OCI-LY3 (cell line): ENCODE data around the gene NDUFAF7.

ENCODE experiments used
- H2AFZ ChIP-seq: fragments of 200-600, 300-600 bp; shearing (Covaris generic); 2 replicates; pipeline ENCODE4 v1.6.0; 2014; ENCODE audit warnings: antibody characterized with exemption, low read depth, low read length
- H3K27ac ChIP-seq: fragments of 200-600, 300-600 bp; sonication (generic); 2 replicates; pipeline ENCODE4 v1.5.1; 2014; ENCODE audit warnings: mild to moderate bottlenecking, low read length, moderate library complexity, mixed read lengths
- H3K27me3 ChIP-seq: fragments of 200-600, 300-600 bp; sonication (generic); 2 replicates; pipeline ENCODE4 v1.6.1; 2014; ENCODE audit warnings: low read depth, low read length, mixed read lengths
- H3K36me3 ChIP-seq: fragments of 200-600, 300-600 bp; sonication (generic); replicated peaks from 2 replicates; pipeline ENCODE3; 2014; ENCODE audit warnings: low read depth, low read length, mixed read lengths
- H3K4me1 ChIP-seq: fragments of 300-600, 200-600 bp; sonication (generic); 2 replicates; pipeline ENCODE4 v1.6.1; 2014; ENCODE audit warnings: low read length, mixed read lengths
- H3K4me2 ChIP-seq: fragments of 200-600, 300-600 bp; sonication (generic); 2 replicates; pipeline ENCODE4 v1.6.1; 2014; ENCODE audit warnings: low read length, mixed read lengths
- H3K4me3 ChIP-seq: fragments of 300-600, 200-600 bp; sonication (generic); 2 replicates; pipeline ENCODE4 v1.5.1; 2014; ENCODE audit warnings: antibody characterized with exemption, mild to moderate bottlenecking, low read length, moderate library complexity
- H3K79me2 ChIP-seq: fragments of 300-600, 200-600 bp; shearing (Covaris generic); 2 replicates; pipeline ENCODE4 v1.6.1; 2014; ENCODE audit warnings: mild to moderate bottlenecking, low read length, mixed read lengths
- H3K9ac ChIP-seq: fragments of 300-600, 200-600 bp; shearing (Covaris generic); 2 replicates; pipeline ENCODE4 v1.6.0; 2014; ENCODE audit warnings: mild to moderate bottlenecking, low read length, moderate library complexity
- H3K9me3 ChIP-seq: fragments of 200-600, 300-600 bp; shearing (Covaris generic); 2 replicates; pipeline ENCODE4 v1.6.1; 2014; ENCODE audit warnings: low read length, mixed read lengths; ENCODE audit not compliant: insufficient read depth
- H4K20me1 ChIP-seq: fragments of 200-600, 300-600 bp; sonication (generic); 2 replicates; pipeline ENCODE4 v1.6.1; 2016; ENCODE audit warnings: low read length, mixed read lengths; ENCODE audit not compliant: insufficient read depth
- CTCF ChIP-seq: fragments of 200-600, 300-600 bp; sonication (generic); IDR thresholded peaks from 2 replicates; pipeline ENCODE4 v1.5.1; 2014; ENCODE audit warnings: antibody characterized with exemption, low read length, low read depth
- EZH2phosphoT487 ChIP-seq: fragments of 200-600 bp; shearing (Covaris generic); IDR thresholded peaks from 2 replicates; pipeline ENCODE4 v1.6.1; 2018; ENCODE audit warnings: antibody characterized with exemption, mixed run types, low read depth

The NDUFAF7 gene

GRCh38 chr2:37250869-37251740, 19.6 kb downstream of the NDUFAF7 start:
- Histone ChIP-seq H3K4me1 (no peaks in the 10 kb centered on the region), H3K9ac (no peak overlapping the region), H3K27me3 (no peaks in the 10 kb centered on the region), H3K79me2 (no peaks in the 10 kb centered on the region), H3K9me3 (no peaks in the 10 kb centered on the region), H3K36me3 (peaks cover 76% of the 10 kb centered on the region), H3K27ac (no peak overlapping the region), H3K4me3 (no peak overlapping the region), H2AFZ (no peak overlapping the region), H3K4me2 (no peak overlapping the region), H4K20me1 (no peaks in the 10 kb centered on the region)
- TF ChIP-seq EZH2phosphoT487 = no peak
- TF ChIP-seq CTCF = no peak

DNA sequence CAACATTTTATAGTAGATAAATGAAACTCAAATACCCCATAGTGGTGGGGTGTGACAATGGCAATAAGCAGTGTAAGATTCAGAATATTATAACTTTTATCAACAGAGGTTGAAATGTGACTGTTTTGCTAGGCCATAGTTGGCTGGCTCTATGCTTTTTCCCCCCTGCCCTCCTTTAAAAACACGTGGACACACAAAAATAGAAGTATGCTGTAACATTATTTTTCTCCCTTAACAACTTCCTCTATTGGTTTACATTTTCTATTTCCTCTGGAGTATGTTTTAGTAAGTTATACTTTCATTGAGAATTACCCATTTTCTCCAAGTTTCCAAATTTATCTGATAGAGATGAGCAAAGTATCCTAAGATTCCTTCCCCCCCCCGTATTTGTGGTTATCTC, 31.1 kb downstream of the NDUFAF7 start:
- H3K36me3 ChIP-seq = peaks cover 35% of the 10 kb centered on the region
- no peaks in the 10 kb centered on the region for H3K79me2 ChIP-seq
- H3K9ac ChIP-seq = no peak overlapping the region

GRCh38 chr2:37263839-37264238, 32.4 kb downstream of the NDUFAF7 start:
- TF ChIP-seq EZH2phosphoT487 (no peak), CTCF (no peak)

More for the DNA sequence above, 31.1 kb downstream of the NDUFAF7 start:
- Histone ChIP-seq H3K27ac (no peak overlapping the region), H3K4me2 (no peak overlapping the region), H4K20me1 (no peaks in the 10 kb centered on the region), H3K4me3 (no peak overlapping the region), H3K4me1 (peaks cover 9% of the 10 kb centered on the region), H2AFZ (no peak overlapping the region), H3K9me3 (no peaks in the 10 kb centered on the region), H3K27me3 (no peaks in the 10 kb centered on the region)
- TF ChIP-seq EZH2phosphoT487 (no peak), CTCF (no peak)

DNA sequence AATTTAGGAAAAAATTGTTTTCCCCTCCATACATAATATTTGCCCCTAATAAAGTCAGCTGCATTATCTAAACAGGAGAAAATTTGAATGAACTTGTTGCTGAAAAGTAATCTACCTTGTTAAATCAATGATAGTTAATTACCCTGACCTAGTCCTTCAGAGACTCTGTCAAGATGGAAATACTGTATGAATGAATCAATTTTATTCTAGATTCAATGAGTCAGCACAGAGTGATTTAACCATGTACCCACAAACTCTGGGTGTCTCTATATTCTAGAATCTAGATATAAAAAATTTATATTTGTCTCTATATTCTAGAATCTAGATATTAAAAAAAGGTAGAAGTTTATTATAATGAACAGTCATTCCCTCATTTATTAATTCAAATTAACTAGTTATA, 36.2 kb downstream of the NDUFAF7 start:
- Histone ChIP-seq H2AFZ (no peak overlapping the region), H4K20me1 (no peaks in the 10 kb centered on the region), H3K9ac (no peak overlapping the region), H3K27me3 (no peaks in the 10 kb centered on the region), H3K4me2 (no peak overlapping the region), H3K4me1 (peaks cover 5% of the 10 kb centered on the region), H3K27ac (no peak overlapping the region), H3K79me2 (no peaks in the 10 kb centered on the region), H3K9me3 (no peaks in the 10 kb centered on the region), H3K36me3 (peaks cover 35% of the 10 kb centered on the region), H3K4me3 (no peak overlapping the region)
- TF ChIP-seq CTCF (no peak), EZH2phosphoT487 (no peak)

More at GRCh38 chr2:37263839-37264238, 32.4 kb downstream of the NDUFAF7 start:
- peaks cover 9% of the 10 kb centered on the region for H3K4me1 ChIP-seq
- H3K9ac ChIP-seq = no peak overlapping the region
- H3K4me3 ChIP-seq = no peak overlapping the region
- no peak overlapping the region for H2AFZ ChIP-seq
- no peaks in the 10 kb centered on the region for H3K9me3 ChIP-seq
- H3K27me3 ChIP-seq = no peaks in the 10 kb centered on the region
- H3K36me3 ChIP-seq = peaks cover 38% of the 10 kb centered on the region
- no peak overlapping the region for H3K27ac ChIP-seq
- H3K4me2 ChIP-seq = no peak overlapping the region
- no peaks in the 10 kb centered on the region for H3K79me2 ChIP-seq
- no peaks in the 10 kb centered on the region for H4K20me1 ChIP-seq
